H9 (cell line): ENCODE data around the gene FBN3. TPM values are rescaled to one million over a fixed set of nuclear protein-coding genes. Genes with fewer than 3 reads are reported as not detected.

ENCODE experiments used
- DNase-seq: peaks from one replicate; pipeline ENCODE4 v3.0.0-alpha.2; 2017
- H2AFZ ChIP-seq: one replicate; pipeline ENCODE4 v1.6.1; 2013; ENCODE audit warnings: mild to moderate bottlenecking, low read length, control low read depth, moderate library complexity
- H2AK5ac ChIP-seq: 2 replicates; pipeline ENCODE4 v1.6.1; 2013; ENCODE audit warnings: low read length, control low read depth, mixed read lengths; ENCODE audit not compliant: insufficient read length
- H2BK120ac ChIP-seq: one replicate; pipeline ENCODE4 v1.6.1; 2013; ENCODE audit warnings: low read depth, mild to moderate bottlenecking, low read length, control low read depth, inconsistent platforms; ENCODE audit not compliant: poor library complexity, severe bottlenecking
- H2BK12ac ChIP-seq: 2 replicates; pipeline ENCODE4 v1.6.1; 2013; ENCODE audit warnings: low read length, control low read depth, mixed read lengths, low read depth; ENCODE audit not compliant: insufficient read length
- H2BK15ac ChIP-seq: 2 replicates; pipeline ENCODE4 v1.6.1; 2013; ENCODE audit warnings: low read depth, low read length, control low read depth
- H2BK20ac ChIP-seq: one replicate; pipeline ENCODE4 v1.6.1; 2013; ENCODE audit warnings: low read depth, mild to moderate bottlenecking, low read length, control low read depth, inconsistent platforms; ENCODE audit not compliant: poor library complexity, severe bottlenecking
- H2BK5ac ChIP-seq: 2 replicates; pipeline ENCODE4 v1.6.1; 2013; ENCODE audit warnings: low read length, control low read depth, mixed read lengths; ENCODE audit not compliant: insufficient read length
- H3K14ac ChIP-seq: 2 replicates; pipeline ENCODE4 v1.6.1; 2013; ENCODE audit warnings: low read length, control low read depth; ENCODE audit not compliant: insufficient read depth
- H3K18ac ChIP-seq: 2 replicates; pipeline ENCODE4 v1.6.1; 2013; ENCODE audit warnings: low read depth, mild to moderate bottlenecking, mixed read lengths, low read length, control low read depth; ENCODE audit not compliant: insufficient read length
- H3K23ac ChIP-seq: 2 replicates; pipeline ENCODE4 v1.6.1; 2013; ENCODE audit warnings: low read length, control low read depth, mixed read lengths, low read depth; ENCODE audit not compliant: insufficient read length
- H3K23me2 ChIP-seq: 2 replicates; pipeline ENCODE4 v1.6.1; 2013; ENCODE audit warnings: low read depth, mild to moderate bottlenecking, mixed read lengths, low read length, control low read depth; ENCODE audit not compliant: insufficient read length, poor library complexity, severe bottlenecking
- H3K27ac ChIP-seq: 2 replicates; pipeline ENCODE4 v1.5.1; 2013; ENCODE audit warnings: low read length, control low read depth, mixed read lengths, low read depth; ENCODE audit not compliant: insufficient read length
- H3K27me3 ChIP-seq: 2 replicates; pipeline ENCODE4 v1.6.1; 2013; ENCODE audit warnings: low read length, control low read depth, inconsistent platforms; ENCODE audit not compliant: insufficient read depth
- H3K4ac ChIP-seq: 2 replicates; pipeline ENCODE4 v1.6.1; 2013; ENCODE audit warnings: low read depth, mild to moderate bottlenecking, control low read depth, inconsistent platforms, low read length, moderate library complexity
- H3K4me1 ChIP-seq: 2 replicates; pipeline ENCODE4 v1.6.1; 2013; ENCODE audit warnings: low read length, control low read depth, inconsistent platforms; ENCODE audit not compliant: insufficient read depth
- H3K4me2 ChIP-seq: 2 replicates; pipeline ENCODE4 v1.6.1; 2013; ENCODE audit warnings: low read length, control low read depth, mixed read lengths; ENCODE audit not compliant: insufficient read length, insufficient read depth
- H3K56ac ChIP-seq: 2 replicates; pipeline ENCODE4 v1.6.1; 2013; ENCODE audit warnings: low read depth, mild to moderate bottlenecking, mixed read lengths, low read length, control low read depth; ENCODE audit not compliant: insufficient read length
- H3K79me1 ChIP-seq: 2 replicates; pipeline ENCODE4 v1.6.1; 2013; ENCODE audit warnings: low read depth, mild to moderate bottlenecking, moderate library complexity, low read length, control low read depth, inconsistent platforms; ENCODE audit not compliant: insufficient read depth, poor library complexity, severe bottlenecking
- H3K79me2 ChIP-seq: 2 replicates; pipeline ENCODE4 v1.6.1; 2013; ENCODE audit warnings: low read length, control low read depth, inconsistent platforms; ENCODE audit not compliant: insufficient read depth
- H3K9ac ChIP-seq: 2 replicates; pipeline ENCODE4 v1.6.1; 2013; ENCODE audit warnings: low read length, control low read depth, mixed read lengths; ENCODE audit not compliant: insufficient read length; ENCODE audit errors: extremely low read depth
- H3K9me3 ChIP-seq: one replicate; pipeline ENCODE4 v1.6.1; 2013; ENCODE audit warnings: low read depth, low read length, inconsistent platforms; ENCODE audit not compliant: control insufficient read depth
- H3T11ph ChIP-seq: one replicate; pipeline ENCODE4 v1.6.1; 2013; ENCODE audit warnings: mild to moderate bottlenecking, low read length, control low read depth, inconsistent platforms
- H4K20me1 ChIP-seq: one replicate; pipeline ENCODE4 v1.6.1; 2013; ENCODE audit not compliant: control insufficient read depth, insufficient read length, insufficient read depth
- H4K5ac ChIP-seq: 2 replicates; pipeline ENCODE4 v1.6.1; 2013; ENCODE audit warnings: low read depth, mild to moderate bottlenecking, mixed read lengths, low read length, control low read depth; ENCODE audit not compliant: insufficient read length
- H4K8ac ChIP-seq: replicated peaks from 2 replicates; pipeline ENCODE4 v1.6.1; 2013; ENCODE audit warnings: low read length, control low read depth, mixed read lengths, low read depth; ENCODE audit not compliant: insufficient read length
- H4K91ac ChIP-seq: 2 replicates; pipeline ENCODE4 v1.6.1; 2013; ENCODE audit warnings: low read depth, mild to moderate bottlenecking, moderate library complexity, mixed read lengths, low read length, control low read depth; ENCODE audit not compliant: insufficient read length
- H3K27ac Mint-ChIP-seq, 3 experiments: 2 replicates in 2 of 3; 3 replicates in 1 of 3; pipeline ENCODE4 v1.8.0; 2020 to 2021; ENCODE audit warnings: mixed read lengths in 3 of 3, mild to moderate bottlenecking in 1 of 3, moderate library complexity in 1 of 3
- H3K27me3 Mint-ChIP-seq: 2 replicates; pipeline ENCODE4 v1.8.0; 2021; ENCODE audit warnings: low read depth, mild to moderate bottlenecking, moderate library complexity, mixed read lengths
- H3K36me3 Mint-ChIP-seq, 3 experiments: 2 replicates in 2 of 3; 3 replicates in 1 of 3; pipeline ENCODE4 v1.8.0; 2020 to 2021; ENCODE audit warnings: low read depth in 3 of 3, mixed read lengths in 3 of 3; ENCODE audit not compliant: insufficient read depth in 1 of 3
- H3K4me1 Mint-ChIP-seq, 2 experiments: 2 replicates each; pipeline ENCODE4 v1.8.0; 2020; ENCODE audit warnings: mixed read lengths in 2 of 2
- H3K4me3 Mint-ChIP-seq, 2 experiments: 2 replicates in 1 of 2; 3 replicates in 1 of 2; pipeline ENCODE4 v1.8.0; 2020 to 2021; ENCODE audit warnings: mild to moderate bottlenecking in 2 of 2, mixed read lengths in 2 of 2, moderate library complexity in 1 of 2
- H3K9me3 Mint-ChIP-seq, 2 experiments: 2 replicates in 1 of 2; 3 replicates in 1 of 2; pipeline ENCODE4 v1.8.0; 2020; ENCODE audit warnings: mild to moderate bottlenecking in 2 of 2, mixed read lengths in 2 of 2, moderate library complexity in 1 of 2
- CTCF ChIP-seq: fragments of 200-600 bp; sonication (generic); conservative IDR thresholded peaks from 3 replicates; pipeline ENCODE4 v1.8.0; 2021; ENCODE audit warnings: antibody characterized with exemption, mild to moderate bottlenecking
- WGBS: extraction: QIAGEN DNeasy Blood & Tissue Kit; methylation state at CpG from one replicate; pipeline ENCODE4 v1.1.7; 2013; ENCODE audit warnings: missing lambda C conversion rate, low lambda C conversion rate, mixed read lengths; ENCODE audit not compliant: insufficient read length; ENCODE audit errors: extremely low coverage; 5-methylcytosine and 5-hydroxymethylcytosine counted together
- total RNA-seq: library from RNA; stranded (reverse); gene quantifications from 2 replicates; pipeline ENCODE4 v1.2.1, GENCODE V29; 2021

Gene FBN3
- total RNA-seq, 1 experiment from 2014 or later = 31.0 TPM

- Histone ChIP-seq H4K20me1 (no peaks in the 10 kb centered on the region), H2AK5ac (no peak overlapping the region), H3K23me2 (no peaks in the 10 kb centered on the region), H3T11ph (no peak overlapping the region), H4K91ac (no peak overlapping the region), H2BK20ac (no peak overlapping the region), H3K79me1 (no peaks in the 10 kb centered on the region), H3K4me1 (no peaks in the 10 kb centered on the region), H2AFZ (no peak overlapping the region), H3K18ac (no peak overlapping the region), H3K14ac (no peak overlapping the region), H3K56ac (no peak overlapping the region), H3K9ac (no peak overlapping the region), H4K5ac (no peak overlapping the region), H3K4me2 (no peak overlapping the region), H2BK120ac (no peak overlapping the region), H3K27ac (no peak overlapping the region), H3K79me2 (no peaks in the 10 kb centered on the region), H2BK12ac (no peak overlapping the region), H4K8ac (no peak overlapping the region), H2BK15ac (no peak overlapping the region), H3K27me3 (no peaks in the 10 kb centered on the region), H2BK5ac (no peak overlapping the region), H3K23ac (no peak overlapping the region), H3K9me3 (no peaks in the 10 kb centered on the region), H3K4ac (no peak overlapping the region)
- Mint-ChIP-seq H3K4me3 (no peak overlapping the region; a peak in 1 of 5 replicates), H3K36me3 (peaks cover 0 to 3% (median 0%) of the 10 kb centered on the region in 3 experiments; a peak in 1 of 7 replicates), H3K27ac (no peak overlapping the region; a peak in 1 of 7 replicates), H3K27me3 (peaks cover 8% of the 10 kb centered on the region), H3K4me1 (peaks cover 14 to 20% of the 10 kb centered on the region in 2 experiments), H3K9me3 (peaks cover 0 to 6% of the 10 kb centered on the region in 2 experiments; a peak in 1 of 5 replicates)
- DNase-seq = peak; percentile 75
- WGBS = no CpG with 5 or more reads among the region's 14 CpGs
- TF ChIP-seq CTCF = peak; percentile 87
Observed at GRCh38 chr19:8158411-8159074, 9.2 kb upstream of the FBN3 start.
